Upper lobe of left lung (tissue), 6 donors: ENCODE results near the gene CSNK2A3. TPM values are rescaled to one million over a fixed set of nuclear protein-coding genes. Genes with fewer than 3 reads are reported as not detected.

Experiments
- ATAC-seq, 2 donors: fragments of 200-7000 bp; cut with Tn5 transposase; one replicate each; pipeline ENCODE4 v1.9.1; 2022; ENCODE audit warnings: mild to moderate bottlenecking in 2 of 2, moderate library complexity in 2 of 2; ENCODE audit not compliant: low FRiP score in 2 of 2
- DNase-seq, 2 donors: peaks; one replicate each; pipeline ENCODE4 v3.0.0-alpha.2; 2019 to 2020
- H3K27ac ChIP-seq, 4 donors: fragments of 200-600 bp; sonication (generic); one replicate each; pipeline ENCODE4 v1.5.1; 2016 to 2019
- H3K27me3 ChIP-seq, 4 donors: fragments of 200-600 bp; sonication (generic); one replicate each; pipeline ENCODE4 v1.5.1; 2017 to 2019
- H3K36me3 ChIP-seq, 4 donors: fragments of 200-600 bp; sonication (generic); one replicate each; pipeline ENCODE4 v1.5.1; 2016 to 2019
- H3K4me1 ChIP-seq, 4 donors: fragments of 200-600 bp; sonication (generic); one replicate each; pipeline ENCODE4 v1.5.1; 2018 to 2019
- H3K4me3 ChIP-seq, 4 donors: fragments of 200-600 bp; sonication (generic); one replicate each; pipeline ENCODE4 v1.5.1; 2017 to 2019; ENCODE audit warnings: mild to moderate bottlenecking in 2 of 4, moderate library complexity in 1 of 4
- H3K9me3 ChIP-seq, 4 donors: fragments of 200-600 bp; sonication (generic); one replicate each; pipeline ENCODE4 v1.5.1; 2018 to 2019
- EP300 ChIP-seq, 4 donors: sonication (generic); formaldehyde crosslinking; IDR thresholded peaks; one replicate each; pipeline ENCODE4 v1.5.1; 2017; ENCODE audit warnings: antibody characterized with exemption in 4 of 4, control low read depth in 2 of 4
- POLR2A ChIP-seq, 4 donors: fragments of 450-650 bp; IDR thresholded peaks; one replicate each; pipeline ENCODE4 v1.5.1; 2016 to 2017; ENCODE audit warnings: antibody characterized with exemption in 4 of 4, mild to moderate bottlenecking in 2 of 4
- POLR2AphosphoS5 ChIP-seq, 2 donors: sonication (generic); formaldehyde crosslinking; IDR thresholded peaks; one replicate each; pipeline ENCODE4 v1.5.1; 2017; ENCODE audit warnings: antibody characterized with exemption in 2 of 2
- WGBS, 2 donors: methylation state at CpG; one replicate each; pipeline ENCODE4 v1.1.5; 2017 to 2018; 5-methylcytosine and 5-hydroxymethylcytosine counted together
- total RNA-seq, 6 donors: library from RNA; depleted of rRNA in 4 of 6; stranded (reverse); fragments of >200 nt in 4 of 6; gene quantifications; one replicate each; pipeline versions ENCODE4 v1.1.0 to v1.2.1, GENCODE V29; 2016 to 2021
- TF ChIP-seq, protein P1 (sequence below), 6 experiments: fragments of 450-650 bp in 4 of 6; fragments of 200-600 bp in 2 of 6; sonication (generic) in 2 of 6; IDR thresholded peaks; one replicate each; pipeline ENCODE4 v1.5.1; 2016 to 2019; ENCODE audit warnings: antibody characterized with exemption in 6 of 6
- donor health status: DM: no; HTN: no; CAD: no; lungs with moderate emphysema.
- donor health status: DM: no; HTN: yes; CAD: no; lungs with severe emphysema.

CSNK2A3 gene
- total RNA-seq, 6 donors from 2014 or later = 2.0 to 18.9 (median 5.3) TPM

DNA sequence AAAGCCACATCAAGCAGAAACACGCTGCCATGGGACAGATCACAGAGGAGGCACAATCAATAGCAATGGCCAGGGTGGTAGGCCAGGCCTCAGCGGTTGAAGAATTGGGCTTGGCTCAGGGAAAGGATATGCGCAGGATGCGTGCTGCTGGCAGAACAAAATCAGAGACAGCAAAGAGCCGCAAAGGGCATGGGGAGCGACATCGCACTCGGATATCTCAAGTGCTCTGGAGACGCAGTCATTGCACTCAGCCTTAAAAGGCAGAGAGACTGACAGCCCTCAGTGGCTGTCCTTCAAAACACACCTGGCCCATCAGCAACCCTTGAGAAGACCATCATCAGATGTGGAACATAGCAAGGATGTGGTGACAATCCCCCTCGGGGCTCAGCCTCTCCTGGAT, 50.5 kb downstream of the CSNK2A3 start:
- TF ChIP-seq POLR2A (IDR thresholded peaks at IDR 0.05) (no peak), POLR2AphosphoS5 (IDR thresholded peaks at IDR 0.05) (no peak), EP300 (IDR thresholded peaks at IDR 0.05) (no peak)
- TF ChIP-seq, protein P1, sequence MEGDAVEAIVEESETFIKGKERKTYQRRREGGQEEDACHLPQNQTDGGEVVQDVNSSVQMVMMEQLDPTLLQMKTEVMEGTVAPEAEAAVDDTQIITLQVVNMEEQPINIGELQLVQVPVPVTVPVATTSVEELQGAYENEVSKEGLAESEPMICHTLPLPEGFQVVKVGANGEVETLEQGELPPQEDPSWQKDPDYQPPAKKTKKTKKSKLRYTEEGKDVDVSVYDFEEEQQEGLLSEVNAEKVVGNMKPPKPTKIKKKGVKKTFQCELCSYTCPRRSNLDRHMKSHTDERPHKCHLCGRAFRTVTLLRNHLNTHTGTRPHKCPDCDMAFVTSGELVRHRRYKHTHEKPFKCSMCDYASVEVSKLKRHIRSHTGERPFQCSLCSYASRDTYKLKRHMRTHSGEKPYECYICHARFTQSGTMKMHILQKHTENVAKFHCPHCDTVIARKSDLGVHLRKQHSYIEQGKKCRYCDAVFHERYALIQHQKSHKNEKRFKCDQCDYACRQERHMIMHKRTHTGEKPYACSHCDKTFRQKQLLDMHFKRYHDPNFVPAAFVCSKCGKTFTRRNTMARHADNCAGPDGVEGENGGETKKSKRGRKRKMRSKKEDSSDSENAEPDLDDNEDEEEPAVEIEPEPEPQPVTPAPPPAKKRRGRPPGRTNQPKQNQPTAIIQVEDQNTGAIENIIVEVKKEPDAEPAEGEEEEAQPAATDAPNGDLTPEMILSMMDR (IDR thresholded peaks at IDR 0.05) = no peak
- ATAC-seq (no peak), DNase-seq (no peak)
- H3K27ac ChIP-seq = no peak overlapping the region
- H3K27me3 ChIP-seq = no peaks in the 10 kb centered on the region
- no peaks in the 10 kb centered on the region for H3K9me3 ChIP-seq
- H3K4me1 ChIP-seq = no peaks in the 10 kb centered on the region
- H3K36me3 ChIP-seq = peaks cover 0 to 27% (median 0%) of the 10 kb centered on the region in 4 donors
- 86 to 90% methylated on average over 8 to 10 of the region's 10 CpGs for WGBS, 2 donors
- H3K4me3 ChIP-seq = no peak overlapping the region
